Stimulated activated naive CD8-positive, alpha-beta T cell treated with anti-CD3 and anti-CD28 coated beads, Interleukin-15, Interleukin-2, amounts not matched to agents 100 ng/mL and 50 ng/mL, for 24 hours (primary cell): Measurements from ENCODE around the gene INPP5A.

Experiments
- H3K27ac Mint-ChIP-seq: one replicate; pipeline ENCODE4 v1.8.0; 2021; ENCODE audit warnings: mild to moderate bottlenecking, mixed read lengths
- H3K27me3 Mint-ChIP-seq: one replicate; pipeline ENCODE4 v1.8.0; 2021; ENCODE audit warnings: mixed read lengths
- H3K36me3 Mint-ChIP-seq: one replicate; pipeline ENCODE4 v1.8.0; 2021; ENCODE audit warnings: low read depth, mixed read lengths
- H3K4me1 Mint-ChIP-seq: one replicate; pipeline ENCODE4 v1.8.0; 2021; ENCODE audit warnings: low read depth, mixed read lengths
- H3K4me3 Mint-ChIP-seq: one replicate; pipeline ENCODE4 v1.8.0; 2021; ENCODE audit warnings: mild to moderate bottlenecking, mixed read lengths
- H3K9me3 Mint-ChIP-seq: one replicate; pipeline ENCODE4 v1.8.0; 2021; ENCODE audit warnings: mixed read lengths

The INPP5A gene

DNA sequence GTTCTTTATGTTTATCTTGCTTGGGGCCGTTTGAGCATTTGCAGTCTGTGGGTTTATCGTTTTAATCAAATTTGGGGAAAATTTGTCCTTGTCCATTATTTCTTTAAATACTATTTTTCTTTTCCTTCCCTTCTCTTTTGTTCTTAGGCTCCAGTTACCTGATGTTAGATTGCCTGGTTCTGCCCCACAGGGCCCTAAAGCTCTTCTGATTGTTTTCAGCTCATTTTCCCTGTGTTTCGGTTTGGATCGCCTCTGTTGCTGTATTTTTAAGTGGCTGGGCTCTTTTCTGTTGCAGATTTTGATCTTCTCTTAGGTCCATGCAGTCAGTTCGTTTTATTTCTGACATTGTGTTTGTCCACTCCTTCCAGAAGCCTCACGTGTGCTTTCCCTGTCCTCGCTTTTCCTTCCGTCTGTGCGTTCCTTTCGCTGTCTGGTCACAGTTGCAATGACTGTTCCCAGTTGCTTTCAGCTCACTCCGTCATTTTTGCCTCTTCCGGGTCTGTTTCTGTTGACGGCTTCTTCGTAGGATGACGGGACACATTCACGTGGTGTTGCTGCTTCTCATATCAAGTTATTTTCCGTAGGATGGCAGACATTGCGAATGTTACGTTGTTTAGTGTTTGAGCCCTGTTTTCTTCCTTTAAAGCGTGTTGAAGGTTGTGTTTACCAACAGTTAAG is 111.4 kb downstream of the INPP5A start:
- no peak overlapping the region for H3K4me3 Mint-ChIP-seq
- no peaks in the 10 kb centered on the region for H3K9me3 Mint-ChIP-seq
- no peaks in the 10 kb centered on the region for H3K27me3 Mint-ChIP-seq
- no peak overlapping the region for H3K27ac Mint-ChIP-seq
- H3K36me3 Mint-ChIP-seq = peaks cover 16% of the 10 kb centered on the region
- H3K4me1 Mint-ChIP-seq = no peaks in the 10 kb centered on the region

- Mint-ChIP-seq H3K4me1 (no peaks in the 10 kb centered on the region), H3K27me3 (no peaks in the 10 kb centered on the region), H3K27ac (no peak overlapping the region), H3K9me3 (no peaks in the 10 kb centered on the region), H3K36me3 (peaks cover 19% of the 10 kb centered on the region), H3K4me3 (no peak overlapping the region)
These were observed 112.2 kb downstream of the INPP5A start for GRCh38 chr10:132649651-132650360.

GRCh38 chr10:132650611-132651250 is 113.1 kb downstream of the INPP5A start:
- Mint-ChIP-seq H3K4me1 (no peaks in the 10 kb centered on the region), H3K36me3 (peaks cover 19% of the 10 kb centered on the region), H3K9me3 (no peaks in the 10 kb centered on the region), H3K27me3 (no peaks in the 10 kb centered on the region), H3K4me3 (no peak overlapping the region), H3K27ac (no peak overlapping the region)

GRCh38 chr10:132651511-132652029 is 114.0 kb downstream of the INPP5A start:
- Mint-ChIP-seq H3K36me3 (peaks cover 19% of the 10 kb centered on the region), H3K9me3 (no peaks in the 10 kb centered on the region), H3K27ac (no peak overlapping the region), H3K4me1 (no peaks in the 10 kb centered on the region), H3K27me3 (no peaks in the 10 kb centered on the region), H3K4me3 (no peak overlapping the region)

GRCh38 chr10:132652446-132652845 is 114.9 kb downstream of the INPP5A start:
- H3K4me1 Mint-ChIP-seq = no peaks in the 10 kb centered on the region
- H3K27ac Mint-ChIP-seq = no peak overlapping the region

DNA sequence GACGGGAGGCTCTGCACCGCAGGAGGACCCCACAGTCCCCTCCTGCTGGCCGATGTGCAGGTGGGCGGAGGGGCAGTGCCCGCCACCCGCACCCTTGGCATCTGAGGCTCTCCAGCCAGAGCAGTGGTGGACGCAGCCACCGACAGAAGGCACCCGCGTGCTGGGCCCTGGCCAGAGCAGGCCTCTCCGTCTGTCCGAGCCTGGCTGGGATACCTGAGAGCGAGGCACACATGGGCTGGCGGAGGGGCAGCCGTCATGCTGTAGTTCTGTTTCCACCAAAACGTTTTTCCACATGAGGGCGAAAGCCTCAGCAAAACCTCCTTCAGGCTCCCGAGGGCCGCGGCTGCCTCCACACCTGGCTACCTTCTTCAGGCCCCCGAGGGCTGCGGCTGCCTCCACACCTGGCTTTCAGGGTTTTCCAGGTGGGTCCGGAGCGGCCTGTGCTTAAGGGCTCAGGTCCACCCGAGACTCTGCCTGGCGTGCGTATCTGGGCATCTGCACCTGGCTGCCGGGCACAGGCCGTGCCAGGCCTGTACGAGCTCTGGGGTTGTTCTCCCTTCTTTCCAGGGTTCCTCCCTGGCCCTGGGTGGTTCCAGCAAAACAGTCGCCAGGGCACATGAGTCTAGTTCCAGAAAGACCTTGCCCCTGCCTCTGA is 115.5 kb downstream of the INPP5A start:
- Mint-ChIP-seq H3K36me3 (peaks cover 16% of the 10 kb centered on the region), H3K4me1 (no peaks in the 10 kb centered on the region), H3K4me3 (no peak overlapping the region), H3K27me3 (no peaks in the 10 kb centered on the region), H3K9me3 (no peaks in the 10 kb centered on the region), H3K27ac (no peak overlapping the region)

More at GRCh38 chr10:132652446-132652845, 114.9 kb downstream of the INPP5A start:
- no peaks in the 10 kb centered on the region for H3K9me3 Mint-ChIP-seq
- H3K4me3 Mint-ChIP-seq = no peak overlapping the region
- peaks cover 17% of the 10 kb centered on the region for H3K36me3 Mint-ChIP-seq
- no peaks in the 10 kb centered on the region for H3K27me3 Mint-ChIP-seq

GRCh38 chr10:132653721-132654120 is 116.1 kb downstream of the INPP5A start:
- Mint-ChIP-seq H3K4me1 (no peaks in the 10 kb centered on the region), H3K27ac (no peak overlapping the region), H3K36me3 (peaks cover 12% of the 10 kb centered on the region), H3K9me3 (no peaks in the 10 kb centered on the region), H3K4me3 (no peak overlapping the region), H3K27me3 (no peaks in the 10 kb centered on the region)

DNA sequence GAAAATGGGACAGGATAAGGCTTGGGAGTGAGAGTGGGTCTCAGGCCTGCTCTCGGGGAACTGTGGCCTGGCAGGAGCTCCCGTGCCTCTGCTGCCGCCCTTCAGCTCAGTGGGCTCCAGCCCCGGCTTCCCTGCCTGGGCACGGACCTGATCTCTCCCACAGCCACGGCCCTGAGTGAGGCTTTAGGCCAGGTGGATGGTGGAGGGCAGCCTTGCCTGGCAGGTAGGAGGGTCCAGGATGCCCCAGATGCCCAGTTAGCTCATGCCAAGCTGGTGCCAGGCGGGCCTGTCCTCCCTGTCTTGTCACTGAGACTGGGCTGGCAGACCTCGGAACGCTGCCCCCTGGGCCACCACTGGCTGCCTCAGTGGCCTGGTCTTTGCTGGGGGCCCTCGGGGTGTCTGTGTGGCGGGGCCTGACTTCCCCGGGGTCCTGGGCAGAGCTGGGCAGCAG is 116.6 kb downstream of the INPP5A start:
- H3K36me3 Mint-ChIP-seq = peaks cover 12% of the 10 kb centered on the region
- H3K4me3 Mint-ChIP-seq = no peak overlapping the region
- no peaks in the 10 kb centered on the region for H3K9me3 Mint-ChIP-seq
- no peaks in the 10 kb centered on the region for H3K27me3 Mint-ChIP-seq
- no peaks in the 10 kb centered on the region for H3K4me1 Mint-ChIP-seq
- no peak overlapping the region for H3K27ac Mint-ChIP-seq

- no peaks in the 10 kb centered on the region for H3K4me1 Mint-ChIP-seq
- H3K4me3 Mint-ChIP-seq = no peak overlapping the region
- H3K36me3 Mint-ChIP-seq = peaks cover 14% of the 10 kb centered on the region
- H3K27me3 Mint-ChIP-seq = no peaks in the 10 kb centered on the region
- no peaks in the 10 kb centered on the region for H3K9me3 Mint-ChIP-seq
- no peak overlapping the region for H3K27ac Mint-ChIP-seq
These were observed 117.4 kb downstream of the INPP5A start for GRCh38 chr10:132654708-132655661.

GRCh38 chr10:132655735-132656134 is 118.1 kb downstream of the INPP5A start:
- Mint-ChIP-seq H3K27ac (no peak overlapping the region), H3K9me3 (no peaks in the 10 kb centered on the region), H3K27me3 (no peaks in the 10 kb centered on the region), H3K4me1 (no peaks in the 10 kb centered on the region), H3K36me3 (peaks cover 15% of the 10 kb centered on the region), H3K4me3 (no peak overlapping the region)

DNA sequence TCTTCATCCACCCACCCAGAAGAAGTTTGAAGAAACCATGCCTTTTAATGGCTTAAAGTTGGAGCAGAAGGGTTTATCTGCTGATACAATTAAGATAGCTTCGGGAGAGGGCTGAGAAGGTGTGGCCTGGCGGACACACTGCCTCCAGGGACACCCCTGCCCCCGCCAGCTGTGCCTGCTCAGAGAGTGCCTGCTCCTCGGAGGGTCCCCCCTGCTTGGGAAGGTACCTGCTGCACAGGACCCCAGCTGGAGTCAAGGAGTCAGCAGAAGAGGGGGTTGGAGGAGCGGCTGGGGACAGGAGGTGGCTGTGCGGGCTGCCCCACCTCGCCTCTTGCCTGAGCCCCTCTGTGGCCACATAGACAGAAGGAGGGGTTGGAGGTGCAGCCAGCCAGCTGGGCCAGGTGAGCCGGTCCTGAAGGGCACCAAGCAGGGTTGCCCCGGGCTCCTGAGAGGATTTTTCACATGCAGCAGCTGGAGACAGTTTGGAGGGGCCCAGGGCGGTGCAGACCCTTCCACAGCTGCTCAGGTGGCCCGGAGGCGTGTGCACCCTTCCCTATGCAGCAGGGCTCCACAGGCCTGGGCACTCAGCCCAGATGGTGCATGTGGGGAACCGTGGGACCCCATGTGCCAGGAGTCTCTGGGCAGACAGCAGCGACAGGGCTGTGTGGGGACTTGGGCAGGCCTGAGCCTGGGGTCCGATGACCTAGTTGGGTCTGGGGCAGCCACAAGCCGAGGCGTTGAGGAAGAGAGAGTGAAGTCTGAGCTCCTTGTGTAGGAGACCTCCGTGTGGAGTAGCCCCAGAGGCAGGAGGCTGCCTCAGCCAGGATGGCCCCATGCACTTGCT is 118.9 kb downstream of the INPP5A start:
- no peak overlapping the region for H3K27ac Mint-ChIP-seq
- H3K27me3 Mint-ChIP-seq = no peaks in the 10 kb centered on the region
- no peaks in the 10 kb centered on the region for H3K9me3 Mint-ChIP-seq
- H3K4me3 Mint-ChIP-seq = no peak overlapping the region
- no peaks in the 10 kb centered on the region for H3K4me1 Mint-ChIP-seq
- peaks cover 15% of the 10 kb centered on the region for H3K36me3 Mint-ChIP-seq

DNA sequence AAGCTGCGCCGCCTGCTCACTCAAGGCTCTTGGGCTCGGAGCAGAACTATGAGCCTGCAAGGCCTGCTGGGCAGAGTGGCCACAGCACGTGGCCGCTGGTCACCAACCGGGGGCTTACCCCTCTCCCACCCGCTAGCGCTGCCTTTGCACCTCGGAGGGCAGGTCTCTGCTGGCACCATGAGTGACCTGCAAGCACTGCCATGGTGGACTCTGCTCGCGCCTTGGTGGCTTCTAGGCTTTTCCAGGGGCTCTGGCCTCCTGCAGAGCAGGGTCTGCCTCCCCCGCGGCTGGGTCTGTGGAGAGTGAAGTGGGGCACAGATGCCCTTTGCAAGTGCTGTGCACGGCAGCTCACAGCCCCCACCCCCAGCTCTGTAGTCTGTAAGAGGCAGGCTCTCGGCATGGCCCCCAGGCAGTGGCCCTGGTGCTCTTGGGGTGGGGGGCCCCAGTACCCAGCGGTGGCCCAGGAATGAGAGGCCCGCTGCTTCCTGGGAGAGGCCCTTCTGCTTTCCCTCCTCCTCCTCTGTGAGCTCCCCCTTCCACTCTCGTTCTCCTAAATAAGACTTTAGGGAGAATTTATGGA is 119.6 kb downstream of the INPP5A start:
- Mint-ChIP-seq H3K4me3 (no peak overlapping the region), H3K36me3 (peaks cover 12% of the 10 kb centered on the region), H3K27ac (no peak overlapping the region), H3K27me3 (no peaks in the 10 kb centered on the region), H3K4me1 (no peaks in the 10 kb centered on the region), H3K9me3 (no peaks in the 10 kb centered on the region)

GRCh38 chr10:132657748-132658147 is 120.2 kb downstream of the INPP5A start:
- H3K36me3 Mint-ChIP-seq = peaks cover 7% of the 10 kb centered on the region
- H3K4me1 Mint-ChIP-seq = no peaks in the 10 kb centered on the region
- H3K9me3 Mint-ChIP-seq = no peaks in the 10 kb centered on the region
- H3K27me3 Mint-ChIP-seq = no peaks in the 10 kb centered on the region
- H3K4me3 Mint-ChIP-seq = no peak overlapping the region
- H3K27ac Mint-ChIP-seq = no peak overlapping the region
